Muscle layer of colon (tissue), 2 donors: ENCODE data around the gene CACNA1C.

Experiments
- H3K27ac ChIP-seq: one replicate; pipeline ENCODE4 v1.7.0; 2013; ENCODE audit warnings: low read depth, mild to moderate bottlenecking, low read length, moderate library complexity
- H3K27me3 ChIP-seq, 2 donors: one replicate each; pipeline ENCODE4 v1.7.0; 2013; ENCODE audit warnings: low read length in 2 of 2, mild to moderate bottlenecking in 2 of 2; ENCODE audit not compliant: insufficient read depth in 2 of 2, control insufficient read depth in 1 of 2
- H3K36me3 ChIP-seq: one replicate; pipeline ENCODE4 v1.7.0; 2013; ENCODE audit warnings: mild to moderate bottlenecking, low read length; ENCODE audit not compliant: insufficient read depth
- H3K4me1 ChIP-seq: one replicate; pipeline ENCODE4 v1.7.0; 2013; ENCODE audit warnings: mild to moderate bottlenecking, low read length; ENCODE audit not compliant: insufficient read depth
- H3K4me3 ChIP-seq, 2 donors: one replicate each; pipeline ENCODE4 v1.7.0; 2013; ENCODE audit warnings: low read length in 2 of 2, low read depth in 1 of 2, mild to moderate bottlenecking in 1 of 2, moderate library complexity in 1 of 2
- H3K9ac ChIP-seq: one replicate; pipeline ENCODE4 v1.7.0; 2013; ENCODE audit warnings: low read length
- H3K9me3 ChIP-seq: one replicate; pipeline ENCODE4 v1.7.0; 2013; ENCODE audit warnings: mild to moderate bottlenecking, low read length
- donor health status: abdominal sarcoma.
- donor health status: Adenocarcinoma of cecum.

CACNA1C gene

DNA sequence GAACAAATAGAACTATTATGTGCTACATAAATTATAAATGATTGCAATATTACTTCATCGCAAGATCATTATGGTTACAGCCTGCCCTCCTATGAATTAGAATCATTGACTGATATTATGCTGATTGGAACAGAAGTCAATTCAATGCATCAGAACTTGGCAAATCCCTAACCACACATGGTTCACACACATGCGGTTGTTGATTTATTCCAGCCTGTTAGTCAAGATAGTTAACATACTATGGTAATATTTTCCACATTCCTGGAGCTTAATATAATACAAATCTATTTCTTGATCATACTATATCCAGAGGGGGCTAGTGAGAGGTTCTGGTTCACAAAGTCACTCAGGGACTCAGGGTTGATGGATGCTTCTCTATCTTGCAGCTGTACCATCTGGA lies 9.7 kb upstream of the CACNA1C start:
- Histone ChIP-seq H3K9me3 (no peaks in the 10 kb centered on the region), H3K27me3 (no peaks in the 10 kb centered on the region), H3K4me1 (peaks cover 15% of the 10 kb centered on the region), H3K9ac (no peak overlapping the region), H3K36me3 (no peaks in the 10 kb centered on the region), H3K27ac (no peak overlapping the region), H3K4me3 (no peak overlapping the region)

DNA sequence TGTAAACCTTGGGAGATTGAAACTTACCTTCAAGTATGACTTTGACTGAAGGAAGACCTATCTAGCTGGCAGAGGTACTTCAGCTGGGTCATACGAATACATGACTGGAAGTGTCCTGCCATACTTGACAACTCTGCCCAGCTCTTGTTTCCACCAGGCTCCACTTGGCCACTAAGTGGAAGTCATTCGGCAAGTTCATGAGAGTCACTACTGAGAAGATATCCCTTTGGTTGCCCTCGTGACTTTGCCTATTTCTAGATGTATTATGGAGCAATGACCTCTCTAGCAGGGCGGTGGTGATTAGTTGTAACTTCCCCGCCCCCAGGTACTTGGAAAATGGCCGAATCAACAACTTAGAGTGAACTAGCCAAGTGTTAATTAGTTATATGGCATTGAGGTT lies 8.6 kb upstream of the CACNA1C start:
- no peaks in the 10 kb centered on the region for H3K36me3 ChIP-seq
- H3K4me1 ChIP-seq, result peaks cover 6% of the 10 kb centered on the region
- H3K4me3 ChIP-seq, result no peak overlapping the region
- H3K9ac ChIP-seq, result no peak overlapping the region
- no peaks in the 10 kb centered on the region for H3K9me3 ChIP-seq
- no peak overlapping the region for H3K27ac ChIP-seq
- H3K27me3 ChIP-seq, result no peaks in the 10 kb centered on the region

DNA sequence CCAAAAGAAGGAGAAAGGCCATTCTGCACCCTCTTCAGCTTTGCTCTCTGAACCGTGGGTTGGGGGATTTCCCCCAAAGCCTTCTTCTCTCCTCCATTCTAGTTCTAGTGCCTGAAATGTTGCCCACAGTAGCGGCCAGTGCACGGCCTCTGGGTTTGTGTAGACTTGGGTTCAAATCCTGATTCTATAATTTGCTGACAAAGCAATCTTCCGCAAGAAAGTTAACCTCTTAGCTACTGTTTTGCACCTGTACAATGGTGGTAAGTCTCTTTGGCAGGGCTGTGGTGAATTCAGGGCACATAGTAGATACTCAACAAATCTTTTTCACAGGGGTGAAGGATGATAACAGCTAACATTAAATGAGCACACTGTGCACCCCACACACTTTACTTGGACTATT lies 5.8 kb upstream of the CACNA1C start:
- Histone ChIP-seq H3K4me1 (peaks cover 5% of the 10 kb centered on the region), H3K9me3 (no peaks in the 10 kb centered on the region), H3K4me3 (no peak overlapping the region), H3K27ac (no peak overlapping the region), H3K9ac (no peak overlapping the region), H3K27me3 (no peaks in the 10 kb centered on the region), H3K36me3 (no peaks in the 10 kb centered on the region)

DNA sequence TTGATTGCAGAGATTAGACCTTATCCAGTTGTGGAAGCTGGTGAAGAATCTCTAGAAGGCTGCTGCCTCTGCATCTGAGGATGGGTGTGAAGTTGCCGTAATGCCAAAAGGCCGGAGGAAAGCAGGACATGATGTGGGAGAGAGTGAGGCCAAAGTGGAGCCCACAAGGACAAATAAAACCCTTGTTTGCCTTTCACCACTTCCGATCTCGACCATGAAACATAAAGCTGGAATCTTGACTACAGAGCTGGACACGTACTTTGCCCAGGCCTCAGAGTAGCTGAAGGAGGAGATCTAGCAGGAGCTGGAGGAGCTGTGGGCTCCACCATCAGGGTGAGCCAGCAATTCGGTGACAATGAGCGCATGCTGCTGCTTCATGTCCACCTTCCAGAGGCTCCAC lies 5.0 kb upstream of the CACNA1C start:
- H3K4me1 ChIP-seq, result peaks cover 6% of the 10 kb centered on the region
- no peaks in the 10 kb centered on the region for H3K27me3 ChIP-seq
- H3K4me3 ChIP-seq, result no peak overlapping the region
- no peaks in the 10 kb centered on the region for H3K36me3 ChIP-seq
- no peaks in the 10 kb centered on the region for H3K9me3 ChIP-seq
- H3K9ac ChIP-seq, result no peak overlapping the region
- no peak overlapping the region for H3K27ac ChIP-seq

DNA sequence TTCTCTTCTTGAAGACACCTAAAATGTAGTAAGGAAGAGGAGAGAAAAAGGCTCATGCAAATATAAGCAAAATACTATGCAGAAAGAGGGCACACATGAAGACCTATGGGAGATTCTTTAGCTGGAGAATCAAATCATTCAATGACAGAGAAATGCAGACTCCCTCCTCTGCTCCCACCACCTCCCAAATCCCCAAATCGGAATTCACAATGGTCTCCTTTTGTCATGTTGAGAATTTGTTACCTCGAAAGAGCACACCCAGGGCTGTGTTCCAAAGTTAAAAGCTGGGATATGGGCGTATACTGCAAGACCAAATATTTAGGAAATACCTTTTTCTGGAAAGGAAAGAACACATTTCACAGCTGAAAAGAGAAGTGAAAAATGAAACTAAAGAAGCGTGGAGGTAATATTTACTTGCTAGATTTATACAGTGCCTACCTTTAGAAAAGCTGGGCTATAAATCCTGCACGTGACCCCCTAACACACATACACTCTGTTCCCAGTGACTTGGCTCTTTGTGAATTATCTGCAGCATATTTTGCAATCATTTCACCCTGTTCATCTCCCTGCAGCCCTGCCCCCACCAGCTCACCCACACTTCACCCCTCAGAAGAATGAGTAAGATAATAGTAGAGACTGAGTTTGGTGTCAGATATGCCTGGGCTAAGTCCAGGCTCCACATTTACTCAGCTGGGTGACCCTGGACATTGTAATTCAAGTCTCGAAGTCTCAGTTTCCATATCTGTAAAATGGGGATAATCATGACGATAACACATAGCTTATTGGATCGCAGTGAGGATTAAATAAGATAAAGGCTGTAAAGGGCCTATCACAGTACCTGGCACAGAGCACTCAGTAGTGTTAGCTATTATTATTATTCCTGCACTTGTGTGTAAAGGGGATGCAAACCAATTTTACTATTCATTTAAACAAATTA lies 2.9 kb upstream of the CACNA1C start:
- Histone ChIP-seq H3K4me1 (peaks cover 6% of the 10 kb centered on the region), H3K27ac (no peak overlapping the region), H3K27me3 (no peaks in the 10 kb centered on the region)

DNA sequence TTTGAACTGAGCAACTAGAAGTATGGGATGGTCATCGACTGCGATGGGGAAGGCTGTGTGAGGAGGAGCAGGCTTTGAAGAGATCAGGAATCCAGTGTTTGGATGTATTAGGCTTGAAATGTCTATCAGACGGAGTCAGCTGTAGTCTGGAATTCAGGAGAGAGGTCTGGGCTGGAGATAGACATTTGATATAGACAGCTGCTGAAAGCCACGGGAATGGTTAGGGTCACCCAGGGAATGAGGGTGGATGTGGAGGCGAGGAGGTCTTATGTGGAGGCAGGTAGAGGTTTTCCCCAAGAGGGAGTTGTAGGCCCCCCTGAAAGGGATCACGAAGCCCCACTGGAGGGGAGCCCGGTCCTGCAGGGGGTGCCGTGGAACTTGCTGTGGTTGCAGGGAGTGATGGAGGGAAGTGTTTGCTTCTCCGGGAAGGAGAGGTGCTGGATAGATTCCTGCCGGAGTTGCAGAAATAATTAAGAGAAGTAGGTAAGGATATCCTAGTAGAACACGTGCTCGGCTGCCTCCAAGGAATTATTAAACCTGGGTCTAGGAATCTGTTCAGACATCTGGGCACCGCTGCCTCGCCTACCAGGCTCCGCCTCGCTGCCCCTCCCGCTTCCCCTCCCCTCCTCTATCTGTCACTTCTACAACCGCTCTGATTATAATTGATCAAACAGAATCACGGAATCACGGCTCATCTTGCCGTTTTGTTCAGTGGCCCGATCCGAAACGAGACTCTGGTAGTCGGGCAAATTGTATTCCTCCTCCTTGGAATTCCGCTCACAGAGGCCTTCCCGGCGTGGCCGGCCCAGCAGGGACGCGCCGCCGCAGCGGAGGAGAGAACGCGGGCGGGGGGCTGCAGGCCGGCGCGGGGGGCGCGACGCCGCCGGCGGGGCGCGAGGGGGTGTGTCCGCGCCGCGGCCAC lies 826 bp upstream of the CACNA1C start:
- H3K4me1 ChIP-seq, result peaks cover 12% of the 10 kb centered on the region
- H3K9ac ChIP-seq, result peak overlapping the region; percentile 17
- H3K36me3 ChIP-seq, result no peaks in the 10 kb centered on the region
- peak overlapping the region; percentile 40 to 78 for H3K4me3 ChIP-seq
- no peaks in the 10 kb centered on the region for H3K9me3 ChIP-seq
- no peaks in the 10 kb centered on the region for H3K27me3 ChIP-seq
- H3K27ac ChIP-seq, result peak overlapping the region; percentile 4

More for the DNA sequence above, 2.9 kb upstream of the CACNA1C start:
- Histone ChIP-seq H3K36me3 (no peaks in the 10 kb centered on the region), H3K4me3 (no peak overlapping the region), H3K9ac (no peak overlapping the region), H3K9me3 (no peaks in the 10 kb centered on the region)

DNA sequence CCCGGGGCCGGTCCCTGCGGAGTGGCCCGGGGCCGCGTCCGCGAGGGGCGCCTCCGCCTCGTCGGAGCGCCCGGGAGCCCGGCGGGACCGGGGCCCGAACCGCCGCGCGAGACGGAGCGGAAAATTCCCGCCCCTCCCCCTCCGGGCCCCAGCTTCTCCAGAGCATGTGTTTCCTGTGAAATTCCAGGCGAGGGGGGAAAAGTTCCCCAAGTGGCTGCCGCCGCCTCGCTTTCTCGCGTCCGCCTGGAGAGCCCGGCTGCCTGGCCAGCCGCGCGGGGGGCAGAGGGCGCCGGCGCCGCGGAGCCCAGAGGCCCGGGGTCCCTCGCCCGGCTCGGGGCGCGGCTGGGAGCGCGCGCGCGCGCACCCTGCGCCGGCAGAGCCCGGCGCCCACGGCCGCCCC lies 904 bp downstream of the CACNA1C start:
- Histone ChIP-seq H3K4me3 (peak overlapping the region; percentile 78 to 80), H3K27me3 (no peaks in the 10 kb centered on the region), H3K27ac (peak overlapping the region; percentile 85), H3K9me3 (no peaks in the 10 kb centered on the region), H3K4me1 (peaks cover 18% of the 10 kb centered on the region), H3K9ac (no peak overlapping the region), H3K36me3 (peaks cover 6% of the 10 kb centered on the region)

DNA sequence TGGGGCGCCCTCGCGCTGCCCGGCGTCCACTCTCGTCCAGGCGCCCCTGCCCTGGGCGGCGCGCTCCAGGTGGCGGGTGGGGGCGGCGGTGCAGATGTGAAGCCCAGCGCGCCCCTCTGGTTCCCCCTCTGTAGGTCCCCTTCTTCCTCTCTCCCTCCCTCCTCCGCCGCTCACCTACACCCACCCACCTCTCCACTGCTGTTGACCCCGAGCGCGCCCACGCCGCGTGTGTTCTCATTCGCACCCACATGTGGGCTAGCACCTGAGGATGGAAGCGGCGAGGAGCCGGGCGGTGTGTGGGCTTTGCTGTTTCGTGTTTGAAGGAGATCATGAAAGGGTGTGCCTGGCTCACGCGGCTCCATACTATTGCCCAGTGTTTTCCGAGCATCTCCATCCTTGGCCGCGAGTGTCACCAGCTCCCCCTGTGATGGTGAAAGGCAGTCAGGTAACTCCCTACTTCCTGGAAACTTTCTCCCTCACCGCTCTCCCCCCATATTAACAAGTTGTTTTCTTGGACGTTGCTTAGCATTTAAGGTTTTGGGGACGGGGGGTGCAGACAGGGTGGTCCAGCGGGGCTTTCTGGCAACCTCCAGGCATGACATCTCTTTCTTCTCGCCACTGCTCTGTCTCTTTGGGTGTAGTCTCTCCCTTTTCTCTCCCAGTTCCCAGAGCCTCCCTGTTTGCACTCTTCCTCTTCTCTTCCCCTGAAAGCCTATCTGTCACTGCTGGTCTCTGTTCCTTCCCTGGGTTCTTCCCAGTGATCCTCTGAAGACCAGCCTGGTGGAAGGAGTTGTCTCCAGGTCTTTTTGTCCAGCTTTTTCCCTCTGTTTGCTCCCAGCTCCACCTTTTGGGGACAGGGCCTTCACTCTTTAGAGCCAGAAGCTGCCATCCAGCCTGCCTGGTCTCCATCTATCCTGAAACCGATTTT lies 1.6 kb downstream of the CACNA1C start:
- Histone ChIP-seq H3K27ac (peak overlapping the region; percentile 59), H3K9ac (peak overlapping the region; percentile 41), H3K9me3 (no peaks in the 10 kb centered on the region), H3K4me1 (peaks cover 24% of the 10 kb centered on the region), H3K36me3 (peaks cover 6% of the 10 kb centered on the region), H3K27me3 (no peaks in the 10 kb centered on the region), H3K4me3 (peak overlapping the region; percentile 58 to 68)

DNA sequence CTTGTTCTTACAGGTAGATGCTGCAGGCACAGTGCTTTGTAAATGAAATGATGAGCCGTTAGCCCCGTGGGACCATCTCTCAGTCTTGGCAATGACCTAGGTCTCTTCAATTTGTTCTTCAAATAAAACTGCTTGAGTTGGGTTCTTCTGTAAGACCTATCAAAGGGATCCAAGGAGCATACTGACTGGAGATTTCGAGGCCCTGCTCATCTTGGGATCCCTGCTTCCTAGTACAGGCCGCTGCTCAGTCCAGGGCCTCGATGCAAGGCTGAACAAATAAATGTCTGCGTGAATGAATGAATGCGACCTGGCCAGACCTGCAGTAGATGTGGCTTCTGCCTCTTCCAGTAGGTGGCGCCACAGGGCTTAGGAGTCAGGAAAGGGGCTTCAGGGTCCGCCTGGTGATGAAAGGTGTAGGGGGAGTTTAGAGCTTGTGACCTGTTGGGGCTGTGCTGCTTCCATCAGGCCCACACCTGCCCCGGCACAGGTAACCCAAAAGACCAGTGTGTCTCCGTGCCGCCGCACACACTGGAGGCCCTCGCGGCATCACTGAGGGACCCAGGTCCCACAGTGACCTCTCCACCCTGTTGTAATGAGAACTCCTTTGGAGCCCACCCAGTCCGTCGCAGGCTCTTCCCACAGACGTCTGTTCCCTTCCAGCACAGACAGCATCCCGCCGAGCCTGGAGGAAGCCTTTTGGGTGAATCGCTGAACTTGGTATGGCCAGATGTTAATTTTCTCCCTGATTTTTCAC lies 4.4 kb downstream of the CACNA1C start:
- Histone ChIP-seq H3K4me3 (peak overlapping the region; percentile 5 to 68), H3K27me3 (no peaks in the 10 kb centered on the region), H3K9me3 (no peaks in the 10 kb centered on the region), H3K9ac (peak overlapping the region; percentile 52), H3K36me3 (peaks cover 10% of the 10 kb centered on the region), H3K4me1 (peaks cover 47% of the 10 kb centered on the region), H3K27ac (peak overlapping the region; percentile 59)

DNA sequence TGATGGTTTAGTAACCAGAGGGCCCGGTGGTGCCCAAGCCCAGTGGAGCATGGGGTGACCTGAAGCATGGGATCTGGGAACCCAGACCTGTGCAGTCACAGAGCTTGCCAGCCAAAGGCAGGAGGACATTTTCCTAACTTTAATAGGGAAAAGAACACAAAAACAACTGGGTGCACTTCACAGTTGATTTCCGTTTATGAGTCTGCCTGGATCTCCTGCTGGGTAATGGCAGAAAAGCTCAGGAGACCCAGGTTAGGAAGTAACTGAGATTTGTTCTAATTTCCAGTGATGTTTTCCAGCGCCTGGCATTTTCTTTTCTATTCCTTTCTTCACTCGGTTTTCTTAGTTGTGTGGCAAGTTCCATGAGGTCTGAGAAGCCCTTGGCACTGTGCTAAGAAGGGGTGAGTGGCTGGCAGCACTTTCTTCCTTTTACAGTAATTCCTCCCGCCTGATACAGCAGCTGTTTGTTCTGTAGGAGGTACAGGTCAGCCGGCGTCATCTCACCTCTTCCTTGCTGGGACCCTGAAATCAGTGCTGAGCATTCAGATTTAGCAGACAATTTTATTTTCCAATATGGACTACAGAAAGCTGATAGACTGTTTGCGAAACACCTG lies 5.1 kb downstream of the CACNA1C start:
- H3K36me3 ChIP-seq, result peaks cover 10% of the 10 kb centered on the region
- no peaks in the 10 kb centered on the region for H3K9me3 ChIP-seq
- peak overlapping the region; percentile 52 for H3K9ac ChIP-seq
- H3K4me3 ChIP-seq, result peak overlapping the region; percentile 5 to 68
- no peaks in the 10 kb centered on the region for H3K27me3 ChIP-seq
- peaks cover 53% of the 10 kb centered on the region for H3K4me1 ChIP-seq
- peak overlapping the region; percentile 59 for H3K27ac ChIP-seq
